ENCODE results near the gene EXOC6. TPM values are rescaled to one million over a fixed set of nuclear protein-coding genes. Genes with fewer than 3 reads are reported as not detected.

EXOC6 gene
- total RNA-seq, 1 donor from 2014 or later: 12.2 TPM

- no peak for TF ChIP-seq CTCF (IDR thresholded peaks at IDR 0.05)
- intact Hi-C loops (cut with DNase I): no loop called here
- no peak for DNase-seq (ENCODE audit: low spot score in 2 of 2)
- Histone ChIP-seq H3K9me3 (no peaks in the 10 kb centered on the region), H3K4me3 (no peak overlapping the region), H3K36me3 (no peaks in the 10 kb centered on the region), H3K4me1 (peaks cover 0 to 3% of the 10 kb centered on the region in 2 donors), H3K27me3 (no peaks in the 10 kb centered on the region), H3K27ac (no peak overlapping the region)
Observed at GRCh38 chr10:92867235-92867634, 18.9 kb downstream of the EXOC6 start.

DNA sequence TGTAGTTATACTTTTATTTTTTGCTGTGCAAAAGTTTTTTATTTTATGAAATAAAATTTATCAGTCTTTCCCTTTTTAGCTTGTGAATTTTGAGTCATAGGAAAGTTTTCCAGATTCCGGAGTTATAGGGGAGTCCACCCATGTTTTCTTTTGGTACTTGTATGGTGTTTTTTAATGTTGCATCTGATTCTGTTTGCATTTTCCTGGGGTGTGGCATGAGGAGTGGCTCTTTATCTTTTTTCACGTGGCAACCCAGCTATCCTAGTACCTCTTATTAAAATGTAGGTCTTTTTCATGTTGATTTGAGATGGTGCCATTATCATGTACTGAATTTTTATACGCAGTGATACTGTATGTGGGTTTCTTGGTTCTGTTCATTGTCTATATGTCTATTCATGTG is 19.7 kb downstream of the EXOC6 start:
- Histone ChIP-seq H3K27me3 (no peaks in the 10 kb centered on the region), H3K36me3 (no peaks in the 10 kb centered on the region), H3K9me3 (no peaks in the 10 kb centered on the region), H3K4me1 (peaks cover 0 to 3% of the 10 kb centered on the region in 2 donors), H3K4me3 (no peak overlapping the region), H3K27ac (no peak overlapping the region)
- no peak for DNase-seq (ENCODE audit: low spot score in 2 of 2)
- no peak for TF ChIP-seq CTCF (IDR thresholded peaks at IDR 0.05)
- intact Hi-C loops (cut with DNase I): no loop called here

DNA sequence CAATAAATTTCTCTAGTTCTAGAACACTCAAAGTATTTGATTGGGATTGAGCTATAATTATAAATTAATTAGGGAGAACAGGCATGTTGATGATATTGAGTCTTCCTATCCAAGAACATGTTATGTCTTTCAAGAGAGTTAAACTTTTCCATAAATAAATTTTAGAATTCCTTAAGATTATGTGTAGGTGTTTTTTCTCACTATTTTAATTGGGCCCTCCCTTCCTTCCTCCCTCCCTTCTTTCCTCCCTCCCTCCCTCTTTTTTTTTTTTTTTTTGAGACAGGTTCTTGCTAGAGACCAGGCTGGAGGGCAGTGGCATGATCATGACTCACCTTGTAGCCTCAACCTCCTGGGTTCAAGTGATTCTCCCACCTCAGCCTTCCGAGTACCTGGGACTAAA is 20.2 kb downstream of the EXOC6 start:
- no peak overlapping the region for H3K27ac ChIP-seq
- intact Hi-C loops (cut with DNase I): no loop called here
- H3K4me1 ChIP-seq: peaks cover 0 to 3% of the 10 kb centered on the region in 2 donors
- H3K27me3 ChIP-seq: no peaks in the 10 kb centered on the region
- no peak overlapping the region for H3K4me3 ChIP-seq
- TF ChIP-seq CTCF (IDR thresholded peaks at IDR 0.05): no peak
- H3K9me3 ChIP-seq: no peaks in the 10 kb centered on the region
- H3K36me3 ChIP-seq: no peaks in the 10 kb centered on the region
- DNase-seq (ENCODE audit: low spot score in 2 of 2): no peak

GRCh38 chr10:92873029-92873428 is 24.7 kb downstream of the EXOC6 start:
- Histone ChIP-seq H3K27me3 (no peaks in the 10 kb centered on the region), H3K4me1 (no peaks in the 10 kb centered on the region), H3K36me3 (no peaks in the 10 kb centered on the region), H3K4me3 (no peak overlapping the region), H3K27ac (no peak overlapping the region), H3K9me3 (no peaks in the 10 kb centered on the region)
- no peak for DNase-seq (ENCODE audit: low spot score in 2 of 2)
- intact Hi-C loops (cut with DNase I): no loop called here
- TF ChIP-seq CTCF (IDR thresholded peaks at IDR 0.05): no peak

- H3K27me3 ChIP-seq: no peaks in the 10 kb centered on the region
- H3K4me3 ChIP-seq: no peak overlapping the region
- DNase-seq (ENCODE audit: low spot score in 2 of 2): no peak
- no peaks in the 10 kb centered on the region for H3K9me3 ChIP-seq
- H3K36me3 ChIP-seq: no peaks in the 10 kb centered on the region
- intact Hi-C loops (cut with DNase I): no loop called here
- H3K4me1 ChIP-seq: no peaks in the 10 kb centered on the region
- no peak overlapping the region for H3K27ac ChIP-seq
- no peak for TF ChIP-seq CTCF (IDR thresholded peaks at IDR 0.05)
Observed at GRCh38 chr10:92876509-92877036, 28.3 kb downstream of the EXOC6 start.
